SJCRH30 (cell line): ENCODE measurements around the gene SIL1. TPM values are rescaled to one million over a fixed set of nuclear protein-coding genes. Genes with fewer than 3 reads are reported as not detected.

Experiments used
- DNase-seq, 2 experiments: peaks; one replicate each; pipeline ENCODE4 v3.0.0-alpha.2; 2015 to 2020
- H3K27ac ChIP-seq: fragments of 250-450 bp; sonication (Bioruptor Pico); 2 replicates; pipeline ENCODE4 v1.5.1; 2020; ENCODE audit warnings: mild to moderate bottlenecking, moderate library complexity
- H3K27me3 ChIP-seq: fragments of 250-450 bp; sonication (Bioruptor Pico); 2 replicates; pipeline ENCODE4 v1.5.1; 2020; ENCODE audit warnings: mild to moderate bottlenecking, moderate library complexity
- H3K36me3 ChIP-seq: fragments of 250-450 bp; sonication (Bioruptor Pico); 2 replicates; pipeline ENCODE4 v1.5.1; 2020; ENCODE audit warnings: mild to moderate bottlenecking, moderate library complexity
- H3K4me1 ChIP-seq: fragments of 250-450 bp; sonication (Bioruptor Pico); 2 replicates; pipeline ENCODE4 v1.5.1; 2020; ENCODE audit warnings: mild to moderate bottlenecking, moderate library complexity
- H3K4me3 ChIP-seq: fragments of 250-450 bp; sonication (Bioruptor Pico); 2 replicates; pipeline ENCODE4 v1.5.1; 2020; ENCODE audit warnings: mild to moderate bottlenecking, moderate library complexity
- H3K9me3 ChIP-seq: fragments of 250-450 bp; sonication (Bioruptor Pico); replicated peaks from 2 replicates; pipeline ENCODE4 v1.5.1; 2020; ENCODE audit warnings: mild to moderate bottlenecking, moderate library complexity
- total RNA-seq: library from RNA; depleted of rRNA; stranded (reverse); fragments of >200 nt; shearing (Covaris generic); gene quantifications from 2 replicates; pipeline ENCODE4 v1.2.3, GENCODE V29; 2014; rRNA removed

SIL1 gene
- total RNA-seq, 1 experiment from 2014 or later = 7.1 TPM

DNA sequence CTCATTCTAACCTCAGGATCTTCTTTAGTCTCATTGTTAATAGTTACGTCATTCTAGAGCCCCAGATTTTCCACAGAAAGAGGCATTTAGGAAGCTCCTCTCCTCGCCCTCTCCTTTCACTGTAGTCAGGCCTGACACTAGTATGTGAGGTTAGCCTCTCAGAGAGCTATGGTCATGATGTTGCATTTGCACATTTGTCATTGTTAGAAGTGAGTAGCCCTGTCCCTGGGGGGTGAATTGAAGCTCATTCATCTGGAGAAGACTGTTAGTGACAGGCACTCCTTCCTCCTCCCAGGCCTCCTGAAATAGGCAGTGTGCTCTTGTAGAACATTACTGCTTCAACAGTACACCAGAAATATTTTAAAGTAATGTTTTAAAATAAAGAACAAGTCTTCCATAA lies 296.5 kb downstream of the SIL1 start:
- Histone ChIP-seq H3K36me3 (peaks cover 13% of the 10 kb centered on the region; the same call in 1 of the 2 replicates), H3K4me1 (no peaks in the 10 kb centered on the region), H3K27me3 (no peaks in the 10 kb centered on the region), H3K27ac (no peak overlapping the region), H3K4me3 (no peak overlapping the region), H3K9me3 (no peaks in the 10 kb centered on the region)
- DNase-seq = no peak

- Histone ChIP-seq H3K4me1 (no peaks in the 10 kb centered on the region), H3K27ac (no peak overlapping the region), H3K4me3 (no peak overlapping the region), H3K36me3 (peaks cover 13% of the 10 kb centered on the region; the same call in 1 of the 2 replicates), H3K27me3 (no peaks in the 10 kb centered on the region), H3K9me3 (no peaks in the 10 kb centered on the region)
- no peak for DNase-seq
Measured at GRCh38 chr5:138900281-138900965, 297.7 kb downstream of the SIL1 start.

DNA sequence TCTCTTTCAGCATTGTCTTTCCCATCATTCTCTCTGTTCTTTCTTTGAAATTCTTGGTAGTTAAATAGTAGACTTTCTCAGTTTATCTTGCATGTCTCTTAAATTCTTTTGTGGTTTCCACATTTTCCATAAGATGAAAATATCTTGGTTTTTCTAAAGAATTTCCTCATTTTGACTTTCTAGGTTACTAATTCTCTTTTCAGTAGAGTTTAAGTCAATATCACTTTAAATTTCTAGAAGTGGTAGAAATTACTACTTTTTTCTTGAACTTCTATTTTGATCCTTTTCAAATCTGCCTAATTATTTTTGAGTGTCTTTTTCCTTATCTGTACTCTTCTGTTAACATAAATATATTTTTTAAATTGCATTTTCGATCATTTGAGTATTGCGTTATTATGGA lies 299.4 kb downstream of the SIL1 start:
- Histone ChIP-seq H3K36me3 (peaks cover 5% of the 10 kb centered on the region; the same call in 1 of the 2 replicates), H3K4me1 (no peaks in the 10 kb centered on the region), H3K9me3 (no peaks in the 10 kb centered on the region), H3K27ac (no peak overlapping the region), H3K27me3 (no peaks in the 10 kb centered on the region), H3K4me3 (no peak overlapping the region)
- no peak for DNase-seq

DNA sequence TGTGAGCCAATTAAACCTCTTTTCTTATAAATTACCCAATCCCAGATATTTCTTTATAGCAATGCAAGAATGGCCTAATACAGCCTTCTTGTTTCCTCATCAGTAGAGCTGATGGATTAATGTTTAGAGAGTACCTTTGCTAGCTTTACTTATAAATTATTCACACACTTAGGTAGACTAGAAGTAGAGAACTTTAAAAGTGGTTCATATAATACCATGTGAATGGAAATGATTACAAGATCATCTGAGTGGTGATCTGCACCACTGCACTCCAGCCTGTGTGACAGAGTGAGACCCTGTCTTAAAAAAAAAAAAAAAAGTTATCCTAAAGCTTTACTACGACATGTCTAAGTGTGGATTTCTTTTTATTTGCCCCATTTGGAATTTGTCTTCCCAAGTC lies 299.9 kb downstream of the SIL1 start:
- no peak overlapping the region for H3K27ac ChIP-seq
- no peaks in the 10 kb centered on the region for H3K4me1 ChIP-seq
- H3K36me3 ChIP-seq = peaks cover 5% of the 10 kb centered on the region; the same call in 1 of the 2 replicates
- no peaks in the 10 kb centered on the region for H3K9me3 ChIP-seq
- H3K4me3 ChIP-seq = no peak overlapping the region
- H3K27me3 ChIP-seq = no peaks in the 10 kb centered on the region
- no peak for DNase-seq

Other genes with a start within 250 kb of the SIL1 start
- gene MATR3, start 95.4 kb upstream of the SIL1 start, total RNA-seq = 588 and 629 TPM in 2 replicates
- 125 and 131 TPM in 2 replicates for gene PAIP2, start 143.5 kb upstream of the SIL1 start, total RNA-seq
- not detected in 2 replicates for gene SLC23A1, start 184.9 kb upstream of the SIL1 start, total RNA-seq
- 0.24 TPM in 1 of 2 replicates, not detected in the other for gene MZB1, start 191.5 kb upstream of the SIL1 start, total RNA-seq
- 0.38 and 0.59 TPM in 2 replicates for gene PROB1, start 196.7 kb upstream of the SIL1 start, total RNA-seq
- 8.2 and 8.8 TPM in 2 replicates for gene SPATA24, start 205.7 kb upstream of the SIL1 start, total RNA-seq
- 19.7 and 19.8 TPM in 2 replicates for gene DNAJC18, start 241.2 kb upstream of the SIL1 start, total RNA-seq